NCI-H1048 (cell line): ENCODE results near the gene KIF26A.

ENCODE experiments used
- DNase-seq: peaks from one replicate; lab custom pipeline; 2025; lab: John Stamatoyannopoulos, UW

Gene KIF26A

GRCh38 chr14:104158827-104159798, 20.7 kb downstream of the KIF26A start:
- DNase-seq: no peak

GRCh38 chr14:104159990-104160389, 21.6 kb downstream of the KIF26A start:
- DNase-seq: no peak

- DNase-seq: no peak
These were observed 23.4 kb downstream of the KIF26A start for GRCh38 chr14:104161602-104162367.

- no peak for DNase-seq
These were observed 24.1 kb downstream of the KIF26A start for GRCh38 chr14:104162495-104162894.

- DNase-seq: no peak
These were observed 25.2 kb downstream of the KIF26A start for GRCh38 chr14:104163541-104163940.

GRCh38 chr14:104164041-104164440, 25.7 kb downstream of the KIF26A start:
- no peak for DNase-seq

GRCh38 chr14:104164512-104164911, 26.1 kb downstream of the KIF26A start:
- no peak for DNase-seq

- no peak for DNase-seq
These were observed 28.3 kb downstream of the KIF26A start for GRCh38 chr14:104166698-104167097.

GRCh38 chr14:104168603-104169002, 30.2 kb downstream of the KIF26A start:
- DNase-seq: no peak

- DNase-seq: no peak
These were observed 30.8 kb downstream of the KIF26A start for GRCh38 chr14:104169005-104169698.

- DNase-seq: no peak
These were observed 31.5 kb downstream of the KIF26A start for GRCh38 chr14:104169699-104170479.

- DNase-seq: no peak
These were observed 32.8 kb downstream of the KIF26A start for GRCh38 chr14:104171029-104171697.

GRCh38 chr14:104171895-104172294, 33.5 kb downstream of the KIF26A start:
- no peak for DNase-seq

- DNase-seq: no peak
These were observed 34.0 kb downstream of the KIF26A start for GRCh38 chr14:104172349-104172748.

GRCh38 chr14:104172880-104173279, 34.5 kb downstream of the KIF26A start:
- DNase-seq: no peak

GRCh38 chr14:104174051-104174450, 35.7 kb downstream of the KIF26A start:
- no peak for DNase-seq

- no peak for DNase-seq
These were observed 36.7 kb downstream of the KIF26A start for GRCh38 chr14:104175041-104175440.

- DNase-seq: no peak
These were observed 37.4 kb downstream of the KIF26A start for GRCh38 chr14:104175811-104176210.

- DNase-seq: no peak
These were observed 38.2 kb downstream of the KIF26A start for GRCh38 chr14:104176611-104177010.

GRCh38 chr14:104177411-104177810, 39.0 kb downstream of the KIF26A start:
- no peak for DNase-seq

GRCh38 chr14:104178279-104178678, 39.9 kb downstream of the KIF26A start:
- no peak for DNase-seq
